OCI-LY3 (cell line): Measurements from ENCODE around the gene CMTM1.

Source experiments
- EZH2phosphoT487 ChIP-seq: fragments of 200-600 bp; shearing (Covaris generic); IDR thresholded peaks from 2 replicates; pipeline ENCODE4 v1.6.1; 2018; ENCODE audit warnings: antibody characterized with exemption, mixed run types, low read depth
- TF ChIP-seq, protein P1 (sequence below): fragments of 200-600, 300-600 bp; sonication (generic); IDR thresholded peaks from 2 replicates; pipeline ENCODE4 v1.5.1; 2014; ENCODE audit warnings: antibody characterized with exemption, low read length, low read depth

DNA sequence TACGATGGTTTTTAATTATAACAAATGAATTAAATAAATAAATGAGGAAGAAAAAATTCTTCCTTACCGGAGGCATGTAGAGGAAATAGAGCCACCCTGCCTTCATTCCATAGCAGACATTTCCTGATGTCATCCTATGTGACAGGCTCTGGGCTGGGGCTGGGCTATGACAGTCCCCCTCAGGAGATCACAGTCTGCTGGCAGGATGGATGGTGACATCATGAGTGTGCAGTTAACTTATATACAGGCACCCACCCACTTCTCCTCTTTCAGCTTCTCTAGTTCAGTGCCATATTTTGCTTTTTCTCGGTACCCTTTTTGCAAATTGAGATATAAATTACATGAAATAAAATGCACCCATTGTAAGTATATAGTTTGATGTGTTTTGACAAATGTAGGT lies 31.9 kb downstream of the CMTM1 start:
- TF ChIP-seq, protein P1, sequence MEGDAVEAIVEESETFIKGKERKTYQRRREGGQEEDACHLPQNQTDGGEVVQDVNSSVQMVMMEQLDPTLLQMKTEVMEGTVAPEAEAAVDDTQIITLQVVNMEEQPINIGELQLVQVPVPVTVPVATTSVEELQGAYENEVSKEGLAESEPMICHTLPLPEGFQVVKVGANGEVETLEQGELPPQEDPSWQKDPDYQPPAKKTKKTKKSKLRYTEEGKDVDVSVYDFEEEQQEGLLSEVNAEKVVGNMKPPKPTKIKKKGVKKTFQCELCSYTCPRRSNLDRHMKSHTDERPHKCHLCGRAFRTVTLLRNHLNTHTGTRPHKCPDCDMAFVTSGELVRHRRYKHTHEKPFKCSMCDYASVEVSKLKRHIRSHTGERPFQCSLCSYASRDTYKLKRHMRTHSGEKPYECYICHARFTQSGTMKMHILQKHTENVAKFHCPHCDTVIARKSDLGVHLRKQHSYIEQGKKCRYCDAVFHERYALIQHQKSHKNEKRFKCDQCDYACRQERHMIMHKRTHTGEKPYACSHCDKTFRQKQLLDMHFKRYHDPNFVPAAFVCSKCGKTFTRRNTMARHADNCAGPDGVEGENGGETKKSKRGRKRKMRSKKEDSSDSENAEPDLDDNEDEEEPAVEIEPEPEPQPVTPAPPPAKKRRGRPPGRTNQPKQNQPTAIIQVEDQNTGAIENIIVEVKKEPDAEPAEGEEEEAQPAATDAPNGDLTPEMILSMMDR: no peak
- no peak for TF ChIP-seq EZH2phosphoT487
